GM08714 (cell line): Measurements from ENCODE around the gene NPAS4.
"Not testable (repeated sequence)": the region's sequence is repeated elsewhere in the genome, so short reads cannot be mapped to it uniquely, and the experiment has no call there.

Experiments used
- H3K4me3 ChIP-seq: fragments of 200-500 bp; sonication (Bioruptor generic); 2 replicates; pipeline ENCODE4 v1.5.1; 2014; ENCODE audit warnings: mild to moderate bottlenecking, low read length, inconsistent platforms
- ZNF274 ChIP-seq: IDR thresholded peaks from 2 replicates; pipeline ENCODE4 v1.6.1; 2012; ENCODE audit warnings: mild to moderate bottlenecking, low read depth, low read length

NPAS4 gene

GRCh38 chr11:66432597-66432996, 11.8 kb downstream of the NPAS4 start:
- no peak overlapping the region for H3K4me3 ChIP-seq
- no peak for TF ChIP-seq ZNF274

DNA sequence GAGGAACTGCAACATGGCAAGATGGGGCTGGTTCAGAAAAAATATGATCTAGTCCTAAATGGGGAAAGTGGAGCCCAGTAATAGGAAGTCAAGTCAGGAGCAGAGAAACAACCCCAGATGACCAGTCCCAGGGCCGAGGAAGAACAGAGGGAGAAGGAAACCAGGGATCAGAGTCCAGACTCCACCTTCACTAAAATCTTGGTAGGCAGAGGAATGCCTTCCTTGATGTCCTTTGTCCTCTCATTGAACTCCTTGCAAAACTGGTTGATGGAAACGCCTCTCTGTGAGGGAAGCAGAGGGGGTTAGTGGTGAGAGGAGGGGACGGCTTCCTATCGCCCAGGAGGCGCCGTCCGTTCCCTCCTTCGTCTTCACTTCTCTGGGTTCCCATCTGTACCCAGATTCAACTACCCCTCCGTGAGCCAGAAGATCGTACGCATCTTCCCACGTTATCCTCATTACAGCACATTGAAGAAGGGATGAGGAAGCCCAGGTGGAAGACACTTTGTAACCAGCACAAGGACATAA, 17.2 kb downstream of the NPAS4 start:
- no peak for TF ChIP-seq ZNF274
- peak overlapping the region; percentile 83 for H3K4me3 ChIP-seq

DNA sequence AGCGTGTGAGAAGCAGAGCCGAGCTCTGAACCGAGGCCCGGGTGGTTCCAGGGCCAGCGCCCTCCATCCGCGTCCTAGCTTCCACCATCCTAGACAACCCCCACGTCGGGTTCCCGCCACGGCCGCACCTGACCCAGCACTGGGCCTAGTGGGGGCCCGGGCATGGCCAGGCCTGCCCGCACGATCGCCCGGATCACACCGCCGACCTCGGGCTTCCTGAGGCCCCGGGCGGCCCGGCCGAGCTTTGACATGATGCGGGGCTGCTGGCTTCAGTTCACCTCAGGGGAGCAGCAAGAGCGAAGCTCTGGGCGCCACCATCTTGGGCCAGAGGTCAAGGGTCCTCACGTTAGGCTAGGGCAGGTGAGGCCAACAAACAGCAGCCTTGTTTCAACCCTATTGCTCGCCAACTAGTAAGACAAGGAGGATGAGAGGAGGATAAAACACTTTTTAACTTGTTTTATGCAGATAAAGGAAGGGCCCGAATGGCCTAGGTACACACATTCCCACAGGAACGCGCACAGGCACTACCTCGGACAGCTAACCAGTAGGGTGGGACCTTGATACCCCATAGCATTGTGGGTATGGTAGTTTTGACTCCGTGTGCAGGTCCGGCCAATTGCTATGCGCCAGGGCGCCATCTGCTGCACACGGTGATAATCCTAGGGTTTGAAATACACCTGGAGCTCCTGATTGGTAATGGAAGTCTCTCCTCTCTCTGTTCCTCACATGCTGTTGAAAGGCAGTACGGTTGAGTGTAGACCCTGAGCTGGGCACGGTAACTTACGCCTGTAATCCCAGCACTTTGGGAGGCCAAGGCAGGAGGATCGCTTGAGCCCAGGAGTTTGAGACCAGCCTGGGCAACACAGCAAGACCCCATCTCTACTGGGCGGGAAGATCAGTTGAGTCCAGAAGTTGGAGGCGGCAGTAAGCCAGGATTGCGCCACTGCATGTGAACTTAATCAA, 17.9 kb downstream of the NPAS4 start, which contains the start of gene MRPL11:
MRPL11 (minus strand) TSS at position 345 of the 963 bp plus-strand sequence; CDS start at position 251, 94 bp downstream.
- TF ChIP-seq ZNF274, result no peak
- peak within 1 kb of the TSS; percentile 83 for H3K4me3 ChIP-seq

DNA sequence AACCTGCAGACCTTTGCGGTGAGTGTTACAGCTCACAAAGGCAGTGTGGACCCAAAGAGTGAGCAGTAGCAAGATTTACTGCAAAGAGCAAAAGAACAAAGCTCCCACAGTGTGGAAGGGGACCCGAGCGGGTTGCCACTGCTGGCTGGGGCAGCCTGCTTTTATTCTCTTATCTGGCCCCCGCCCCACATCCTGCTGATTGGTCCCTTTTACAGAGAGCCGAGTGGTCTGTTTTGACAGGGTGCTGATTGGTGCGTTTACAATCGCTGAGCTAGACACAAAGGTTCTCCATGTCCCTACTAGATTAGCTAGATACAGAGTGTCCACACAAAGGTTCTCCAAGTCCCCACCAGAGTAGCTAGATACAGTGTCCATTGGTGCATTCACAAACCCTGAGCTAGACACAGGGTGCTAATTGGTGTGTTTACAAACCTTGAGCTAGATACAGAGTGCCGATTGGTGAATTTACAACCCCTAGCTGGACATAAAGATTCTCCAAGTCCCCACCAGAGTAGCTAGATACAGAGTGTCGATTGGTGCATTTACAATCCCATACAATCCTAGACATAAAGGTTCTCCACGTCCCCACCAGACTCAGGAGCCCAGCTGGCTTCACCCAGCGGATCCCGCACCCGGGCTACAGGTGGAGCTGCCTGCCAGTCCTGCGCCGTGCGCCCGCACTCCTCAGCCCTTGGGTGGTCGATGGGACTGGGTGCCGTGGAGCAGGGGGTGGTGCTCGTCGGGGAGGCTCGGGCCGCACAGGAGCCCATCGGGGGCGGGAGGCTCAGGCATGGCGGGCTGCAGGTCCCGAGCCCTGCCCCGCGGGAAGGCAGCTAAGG, 19.5 kb downstream of the NPAS4 start:
- H3K4me3 ChIP-seq, result not testable (repeated sequence)

GRCh38 chr11:66440940-66441282, 20.1 kb downstream of the NPAS4 start:
- not testable (repeated sequence) for H3K4me3 ChIP-seq

DNA sequence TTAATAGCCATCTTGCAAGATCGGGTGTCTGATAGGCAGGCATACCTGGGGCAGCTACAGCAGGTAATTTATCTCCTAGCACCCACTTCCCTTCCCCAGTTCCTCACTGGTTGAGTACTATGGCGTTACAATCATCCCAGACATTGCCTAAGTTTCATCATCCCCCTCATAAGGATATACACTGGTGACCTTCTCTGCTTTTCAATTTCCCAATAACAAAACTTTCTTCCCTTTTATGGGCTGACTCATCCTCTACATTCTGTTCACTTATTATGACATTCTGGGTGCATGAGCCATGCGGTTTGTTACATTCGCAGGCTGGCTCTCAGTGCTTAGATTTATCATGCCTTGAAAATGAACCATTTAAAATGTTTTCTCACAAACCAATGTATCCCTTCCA, 22.8 kb downstream of the NPAS4 start:
- no peak for TF ChIP-seq ZNF274
- no peak overlapping the region for H3K4me3 ChIP-seq

DNA sequence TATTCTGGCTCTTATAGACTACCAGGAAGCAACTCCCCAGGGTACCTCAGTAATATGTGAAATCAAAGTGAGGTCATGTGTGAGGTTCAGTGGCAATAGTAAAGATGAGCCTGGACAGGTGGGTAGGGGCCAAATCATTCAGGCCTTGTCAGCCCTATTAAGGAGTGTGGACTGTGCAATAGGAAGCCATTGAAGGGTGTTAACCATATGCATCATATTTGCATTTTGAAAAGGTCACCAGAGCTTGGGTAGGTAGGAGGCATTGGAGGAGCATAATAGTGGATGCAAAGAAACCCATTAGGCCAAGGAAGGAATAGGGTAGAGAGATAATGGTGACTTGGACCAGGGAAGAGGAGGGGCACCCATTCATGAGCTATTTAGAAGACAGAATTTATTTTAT, 26.2 kb downstream of the NPAS4 start:
- H3K4me3 ChIP-seq, result no peak overlapping the region
- no peak for TF ChIP-seq ZNF274

DNA sequence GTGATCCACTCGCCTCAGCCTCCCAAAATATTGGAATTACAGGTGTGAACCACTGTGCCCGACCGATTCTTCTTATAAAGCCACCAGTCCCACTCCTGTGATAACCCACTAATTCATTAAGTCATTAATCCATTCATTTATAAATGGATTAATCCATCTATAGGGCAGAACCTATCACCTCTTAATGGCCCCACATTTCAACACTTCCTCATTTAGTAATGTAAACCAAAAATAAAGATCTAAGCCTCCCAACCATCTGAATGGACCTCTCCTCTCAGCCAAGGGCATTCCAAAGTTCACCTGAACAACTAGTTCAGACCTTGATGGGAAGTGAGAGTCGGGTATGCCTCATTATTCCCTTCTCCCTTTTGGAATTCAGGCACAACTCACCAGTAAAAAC, 27.7 kb downstream of the NPAS4 start:
- no peak for TF ChIP-seq ZNF274
- H3K4me3 ChIP-seq, result no peak overlapping the region

- no peak for TF ChIP-seq ZNF274
- no peak overlapping the region for H3K4me3 ChIP-seq
Observed at GRCh38 chr11:66450560-66450959, 29.7 kb downstream of the NPAS4 start.

DNA sequence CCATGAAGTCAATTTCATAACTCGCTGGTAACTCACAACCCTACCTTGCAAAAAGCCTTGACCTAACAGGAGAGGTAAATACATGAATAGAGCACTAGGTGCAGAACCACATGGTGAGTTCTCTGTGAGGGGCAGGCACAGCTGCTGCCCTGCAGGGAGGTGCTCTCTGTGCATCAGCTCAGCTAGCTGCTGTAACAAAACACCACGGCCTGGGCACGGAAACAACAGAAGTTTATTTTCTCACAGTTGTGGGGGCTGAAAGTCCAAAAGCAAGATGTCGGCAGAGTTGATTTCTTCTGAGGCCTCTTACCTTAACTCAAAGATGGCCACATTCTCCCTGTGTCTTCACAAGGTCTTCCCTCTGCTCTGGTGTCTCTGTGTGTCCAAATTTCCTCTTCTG, 30.8 kb downstream of the NPAS4 start:
- no peak overlapping the region for H3K4me3 ChIP-seq
- TF ChIP-seq ZNF274, result no peak

- no peak for TF ChIP-seq ZNF274
- H3K4me3 ChIP-seq, result no peak overlapping the region
Observed at GRCh38 chr11:66454247-66454646, 33.4 kb downstream of the NPAS4 start.

- no peak for TF ChIP-seq ZNF274
- no peak overlapping the region for H3K4me3 ChIP-seq
Observed at GRCh38 chr11:66454828-66455227, 34.0 kb downstream of the NPAS4 start.

- no peak overlapping the region for H3K4me3 ChIP-seq
- TF ChIP-seq ZNF274, result no peak
Observed at GRCh38 chr11:66457826-66458225, 37.0 kb downstream of the NPAS4 start.

- TF ChIP-seq ZNF274, result no peak
- H3K4me3 ChIP-seq, result no peak overlapping the region
Observed at GRCh38 chr11:66459138-66459778, 38.4 kb downstream of the NPAS4 start.
